Breast epithelium (tissue), 3 donors: ENCODE results near the gene MACROH2A2.

Experiments
- POLR2A ChIP-seq: fragments of 450-650 bp; IDR thresholded peaks from one replicate; pipeline ENCODE4 v1.6.1; 2016; ENCODE audit warnings: antibody characterized with exemption, mild to moderate bottlenecking, moderate library complexity
- POLR2AphosphoS5 ChIP-seq, 3 donors: sonication (generic); formaldehyde crosslinking; IDR thresholded peaks; one replicate each; pipeline ENCODE4 v1.6.1; 2017; ENCODE audit warnings: antibody characterized with exemption in 3 of 3
- TF ChIP-seq, protein P1 (sequence below), 3 donors: fragments of 450-650 bp; IDR thresholded peaks; one replicate each; pipeline ENCODE4 v1.5.1; 2016 to 2017; ENCODE audit warnings: antibody characterized with exemption in 3 of 3, mild to moderate bottlenecking in 3 of 3, moderate library complexity in 3 of 3

DNA sequence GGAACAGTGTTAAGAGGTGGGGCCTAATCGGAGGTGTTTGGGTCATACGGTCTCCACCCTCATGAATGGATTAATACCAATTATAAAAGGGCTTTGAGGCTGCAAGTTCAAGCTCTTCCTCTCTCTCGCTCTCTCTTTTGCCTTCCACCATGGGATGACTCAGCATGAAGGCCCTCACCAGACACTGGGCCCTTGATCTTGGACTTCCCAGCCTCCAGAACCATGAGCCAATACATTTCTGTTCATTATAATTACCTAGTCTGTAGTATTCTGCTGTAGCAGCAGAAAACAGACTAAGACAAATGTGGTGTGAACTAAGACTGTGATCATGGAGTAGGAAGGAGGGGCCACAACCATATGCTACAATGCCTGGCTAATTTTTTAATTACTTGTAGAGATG is 72.3 kb downstream of the MACROH2A2 start:
- TF ChIP-seq, protein P1, sequence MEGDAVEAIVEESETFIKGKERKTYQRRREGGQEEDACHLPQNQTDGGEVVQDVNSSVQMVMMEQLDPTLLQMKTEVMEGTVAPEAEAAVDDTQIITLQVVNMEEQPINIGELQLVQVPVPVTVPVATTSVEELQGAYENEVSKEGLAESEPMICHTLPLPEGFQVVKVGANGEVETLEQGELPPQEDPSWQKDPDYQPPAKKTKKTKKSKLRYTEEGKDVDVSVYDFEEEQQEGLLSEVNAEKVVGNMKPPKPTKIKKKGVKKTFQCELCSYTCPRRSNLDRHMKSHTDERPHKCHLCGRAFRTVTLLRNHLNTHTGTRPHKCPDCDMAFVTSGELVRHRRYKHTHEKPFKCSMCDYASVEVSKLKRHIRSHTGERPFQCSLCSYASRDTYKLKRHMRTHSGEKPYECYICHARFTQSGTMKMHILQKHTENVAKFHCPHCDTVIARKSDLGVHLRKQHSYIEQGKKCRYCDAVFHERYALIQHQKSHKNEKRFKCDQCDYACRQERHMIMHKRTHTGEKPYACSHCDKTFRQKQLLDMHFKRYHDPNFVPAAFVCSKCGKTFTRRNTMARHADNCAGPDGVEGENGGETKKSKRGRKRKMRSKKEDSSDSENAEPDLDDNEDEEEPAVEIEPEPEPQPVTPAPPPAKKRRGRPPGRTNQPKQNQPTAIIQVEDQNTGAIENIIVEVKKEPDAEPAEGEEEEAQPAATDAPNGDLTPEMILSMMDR (IDR thresholded peaks at IDR 0.05) = no peak
- TF ChIP-seq POLR2AphosphoS5 (IDR thresholded peaks at IDR 0.05) (no peak), POLR2A (no peak)
